ENCODE data around the gene RGS10.
"Not testable (repeated sequence)": the region's sequence is repeated elsewhere in the genome, so short reads cannot be mapped to it uniquely, and the experiment has no call there.

The RGS10 gene

DNA sequence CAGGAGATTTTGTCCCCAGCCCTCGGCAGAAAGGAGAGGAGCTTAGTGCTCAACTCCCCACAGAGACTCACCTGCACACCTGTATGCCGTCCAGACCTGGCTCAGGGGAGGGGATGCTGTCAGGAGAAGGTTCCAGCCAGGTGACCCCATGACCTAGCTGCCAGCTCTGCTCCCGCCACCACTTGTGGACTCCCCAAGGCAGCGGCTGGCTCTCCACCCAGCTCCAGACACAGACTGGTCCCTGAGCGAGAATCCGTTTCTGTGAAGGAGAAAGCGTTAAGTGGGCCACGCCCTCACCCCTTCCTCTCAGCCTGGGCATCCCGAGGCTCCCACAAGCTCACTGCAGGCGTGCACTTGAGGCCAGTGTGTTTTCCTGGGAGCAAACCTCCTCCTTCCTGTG, 76.4 kb downstream of the RGS10 start:
- no peak for DNase-seq

DNA sequence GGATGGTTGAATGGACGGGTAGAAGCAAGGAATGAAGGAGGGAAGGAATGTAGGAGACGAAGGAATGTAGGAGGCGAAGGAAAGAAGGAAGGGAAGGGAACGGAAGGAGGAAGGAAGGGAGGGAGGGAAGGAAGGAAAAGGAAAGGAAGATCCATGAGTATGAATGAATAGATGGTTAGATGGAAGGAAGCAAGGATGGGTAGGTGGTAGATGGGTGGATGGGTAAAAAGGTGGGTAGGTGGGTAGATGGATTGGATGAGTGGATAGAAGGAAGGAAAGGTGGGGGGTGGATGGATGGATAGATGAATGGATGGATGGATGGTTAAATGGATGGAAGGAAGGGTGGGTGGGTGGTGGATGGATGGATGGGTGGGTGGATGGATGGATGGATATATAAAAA, 77.4 kb downstream of the RGS10 start:
- DNase-seq = no peak

DNA sequence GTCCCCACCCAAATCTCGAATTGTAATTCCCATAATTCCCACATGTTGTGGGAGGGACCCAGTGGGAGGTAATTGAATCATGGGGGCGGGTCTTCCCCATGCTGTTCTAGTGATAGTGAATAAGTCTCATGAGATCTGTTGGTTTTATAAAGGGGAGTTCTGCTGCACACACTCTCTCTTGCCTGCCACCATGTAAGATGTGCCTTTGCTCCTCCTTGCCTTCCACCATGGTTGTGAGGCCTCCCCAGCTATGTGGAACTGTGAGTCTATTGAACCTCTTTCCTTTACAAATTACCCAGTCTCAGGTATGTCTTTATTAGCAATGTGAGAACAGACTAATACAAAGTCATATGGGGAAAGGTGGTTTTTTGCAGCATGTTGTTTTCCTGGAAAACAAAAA, 79.3 kb downstream of the RGS10 start:
- DNase-seq = not testable (repeated sequence)

DNA sequence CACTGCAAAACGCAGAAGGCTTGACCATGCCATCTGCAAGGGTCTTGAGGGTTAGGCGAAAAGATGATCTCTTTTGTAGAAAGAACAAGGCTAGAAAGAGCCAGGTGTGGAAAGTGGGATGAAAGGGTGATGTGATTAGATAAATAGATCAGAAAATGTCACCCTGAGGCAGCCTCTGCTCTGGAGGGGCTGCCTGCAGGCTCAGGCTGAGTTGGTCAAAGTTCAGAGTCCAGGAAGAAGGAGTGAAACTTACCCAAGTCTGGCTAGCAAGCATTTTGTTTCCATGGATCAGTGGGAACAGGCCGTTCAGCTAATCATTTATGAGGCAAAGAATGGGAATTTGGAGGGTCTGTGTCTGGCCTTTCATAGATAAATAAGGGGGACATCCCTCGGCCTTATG, 79.7 kb downstream of the RGS10 start:
- DNase-seq = no peak

DNA sequence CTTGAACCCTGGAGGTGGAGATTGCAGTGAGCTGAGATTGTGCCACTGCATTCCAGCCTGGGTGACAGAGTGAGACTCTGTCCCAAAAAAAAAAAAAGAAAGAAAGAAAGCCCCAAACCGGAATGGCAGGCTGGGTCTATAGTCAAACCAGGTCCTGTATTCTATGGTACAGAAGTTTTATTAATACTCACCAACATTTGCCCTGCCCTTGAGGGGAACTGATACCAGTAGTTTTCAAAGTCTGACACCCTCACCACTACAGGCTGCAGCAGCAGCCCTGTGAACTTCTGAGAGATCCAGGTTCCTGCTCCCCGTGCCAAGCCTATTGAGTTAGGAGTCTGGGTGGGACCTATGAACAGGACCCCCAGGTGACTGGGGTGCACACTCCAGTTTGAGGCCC, 80.6 kb downstream of the RGS10 start:
- no peak for DNase-seq

DNA sequence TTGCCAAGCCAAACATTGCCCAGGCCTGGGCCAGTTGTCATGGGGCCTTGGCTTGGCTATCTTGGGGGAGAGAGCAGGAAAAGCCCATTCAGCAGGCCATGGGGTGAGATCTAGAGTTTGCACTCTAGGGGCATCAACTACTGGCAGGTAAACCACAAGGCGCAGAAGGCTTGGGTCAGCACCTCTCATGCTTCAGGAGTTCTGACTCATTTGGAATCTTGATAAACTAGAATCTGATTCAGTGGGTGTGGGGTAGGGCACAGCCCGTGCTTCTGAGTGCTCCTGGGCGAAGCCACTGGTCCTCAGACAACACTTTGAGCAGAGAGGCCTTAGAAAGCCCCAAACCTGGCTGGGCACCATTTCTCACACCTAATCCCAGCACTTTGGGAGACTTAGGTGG, 81.1 kb downstream of the RGS10 start:
- DNase-seq = no peak

DNA sequence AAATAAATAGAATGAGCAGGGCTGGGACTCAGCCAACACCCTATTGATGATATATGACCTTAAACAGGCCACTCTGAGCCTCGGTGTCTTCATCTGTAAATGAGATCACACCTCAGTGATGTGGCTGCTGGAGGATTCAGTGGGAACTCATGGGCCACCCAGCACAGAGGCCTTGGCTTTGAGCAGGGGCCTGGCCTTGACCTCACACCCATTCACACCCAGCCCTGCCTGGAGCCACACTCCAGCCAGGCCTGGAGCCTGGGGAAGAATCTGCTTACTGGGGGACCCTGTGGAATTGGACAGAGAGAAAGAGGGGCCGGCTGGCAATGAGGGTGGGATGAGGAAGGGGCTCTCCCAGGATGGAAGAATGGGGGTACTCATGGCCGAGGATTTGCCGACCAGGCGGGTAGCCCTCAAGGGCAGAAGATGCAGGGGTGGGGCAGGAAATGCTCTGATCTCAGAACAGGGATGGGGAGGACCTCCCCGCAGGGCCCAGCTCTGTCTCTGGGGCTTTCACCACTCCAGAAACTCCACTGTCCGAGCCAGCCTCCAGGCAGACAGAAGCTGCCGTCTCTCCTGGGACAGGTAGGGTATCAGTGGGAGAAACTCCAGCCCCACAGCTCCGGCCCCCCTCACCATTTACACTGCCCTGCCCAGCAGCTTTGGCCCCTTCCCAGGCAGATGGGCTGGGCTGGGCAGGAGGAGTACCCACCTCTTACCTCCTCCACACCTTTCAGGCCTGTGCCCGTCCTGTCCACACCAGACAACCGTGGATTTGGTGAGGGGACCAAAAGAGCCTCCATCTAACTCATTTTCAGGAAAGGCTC, 81.9 kb downstream of the RGS10 start:
- no peak for DNase-seq

DNA sequence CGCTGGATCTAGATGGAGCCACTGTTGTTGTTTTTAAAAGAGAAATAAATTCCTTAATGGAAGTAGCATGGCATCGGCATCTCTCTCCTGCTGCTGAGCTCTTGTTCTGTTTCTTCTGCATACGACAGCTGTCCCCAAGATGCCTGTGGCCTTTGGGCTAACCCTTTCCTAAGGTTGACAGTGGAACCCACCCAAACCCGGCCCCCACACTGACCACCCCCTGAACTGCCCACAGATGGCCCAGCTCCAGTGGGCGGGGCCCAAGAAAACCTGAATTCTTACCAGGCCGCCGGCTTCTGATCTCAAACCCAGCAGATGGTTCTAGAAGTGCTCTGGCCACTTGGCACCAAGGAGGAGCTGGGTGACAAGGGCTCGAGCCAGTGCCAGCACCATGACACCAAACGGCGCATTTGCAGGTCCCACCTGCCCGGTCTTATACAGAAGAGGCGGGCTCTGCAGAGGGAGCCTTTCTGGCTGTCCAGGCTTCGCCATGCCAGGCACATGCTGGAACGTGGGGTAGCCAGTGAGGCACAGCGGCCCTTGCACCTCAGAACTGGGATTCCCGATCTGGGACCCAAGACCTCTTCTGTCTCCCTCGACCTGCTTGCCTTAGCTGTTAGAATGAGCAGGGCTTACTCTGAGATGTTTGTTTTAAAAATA, 82.7 kb downstream of the RGS10 start:
- DNase-seq = no peak

DNA sequence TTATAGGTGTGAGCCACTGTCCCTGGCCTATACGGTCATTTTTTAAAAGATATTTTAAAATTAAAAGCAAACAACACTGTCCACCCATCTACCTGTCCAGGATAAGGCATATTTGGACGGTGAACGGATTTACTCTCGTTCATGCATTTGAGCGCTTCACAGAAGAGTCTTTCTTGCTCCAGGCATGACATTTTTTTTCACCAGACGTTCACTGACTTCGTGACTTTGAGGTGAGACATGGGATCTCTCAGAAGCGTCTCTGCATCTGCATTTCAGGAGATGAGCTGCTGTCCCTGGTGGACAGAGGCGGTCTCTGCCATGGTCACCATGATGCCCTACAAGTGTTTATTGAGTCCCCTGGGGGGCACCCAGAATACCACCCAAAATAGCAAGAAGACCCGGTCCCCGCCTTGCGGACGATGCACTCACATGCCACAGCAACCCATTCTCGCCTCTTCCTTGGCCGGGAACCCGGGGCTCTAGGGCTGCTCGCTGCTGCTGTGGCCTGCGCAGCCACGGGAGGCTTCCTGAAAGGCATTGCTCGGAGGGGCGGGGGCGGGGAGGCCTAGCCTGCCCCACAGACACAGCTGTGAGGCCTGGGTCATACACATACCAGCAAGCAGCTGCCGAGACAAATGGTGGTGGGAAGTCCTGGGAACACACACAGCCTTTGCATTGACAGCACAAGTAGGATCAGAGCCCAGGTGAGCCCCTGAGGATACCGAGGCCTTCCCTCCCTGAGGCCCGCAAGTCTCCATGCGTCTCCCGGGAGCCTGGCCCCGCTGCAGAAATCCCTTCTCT, 84.4 kb downstream of the RGS10 start:
- DNase-seq = no peak

DNA sequence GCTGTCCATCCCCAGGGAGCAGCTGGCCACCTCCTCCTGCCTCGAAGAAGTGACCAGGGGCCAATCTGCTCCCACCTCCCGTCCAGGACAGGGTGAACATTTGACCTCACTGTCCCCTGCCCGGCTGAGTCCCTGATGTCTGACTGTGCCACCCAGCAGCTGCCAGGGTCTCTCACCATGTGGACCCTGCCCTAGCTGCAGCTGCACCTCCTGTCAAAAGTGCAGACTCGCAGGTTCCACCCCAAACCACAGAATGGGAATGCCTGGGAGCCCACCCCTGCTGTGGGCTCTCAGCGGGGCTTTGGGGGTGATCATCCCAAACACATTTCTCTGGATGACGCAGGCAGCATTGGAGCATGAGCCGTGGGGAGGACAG, 86.1 kb downstream of the RGS10 start:
- no peak for DNase-seq

DNA sequence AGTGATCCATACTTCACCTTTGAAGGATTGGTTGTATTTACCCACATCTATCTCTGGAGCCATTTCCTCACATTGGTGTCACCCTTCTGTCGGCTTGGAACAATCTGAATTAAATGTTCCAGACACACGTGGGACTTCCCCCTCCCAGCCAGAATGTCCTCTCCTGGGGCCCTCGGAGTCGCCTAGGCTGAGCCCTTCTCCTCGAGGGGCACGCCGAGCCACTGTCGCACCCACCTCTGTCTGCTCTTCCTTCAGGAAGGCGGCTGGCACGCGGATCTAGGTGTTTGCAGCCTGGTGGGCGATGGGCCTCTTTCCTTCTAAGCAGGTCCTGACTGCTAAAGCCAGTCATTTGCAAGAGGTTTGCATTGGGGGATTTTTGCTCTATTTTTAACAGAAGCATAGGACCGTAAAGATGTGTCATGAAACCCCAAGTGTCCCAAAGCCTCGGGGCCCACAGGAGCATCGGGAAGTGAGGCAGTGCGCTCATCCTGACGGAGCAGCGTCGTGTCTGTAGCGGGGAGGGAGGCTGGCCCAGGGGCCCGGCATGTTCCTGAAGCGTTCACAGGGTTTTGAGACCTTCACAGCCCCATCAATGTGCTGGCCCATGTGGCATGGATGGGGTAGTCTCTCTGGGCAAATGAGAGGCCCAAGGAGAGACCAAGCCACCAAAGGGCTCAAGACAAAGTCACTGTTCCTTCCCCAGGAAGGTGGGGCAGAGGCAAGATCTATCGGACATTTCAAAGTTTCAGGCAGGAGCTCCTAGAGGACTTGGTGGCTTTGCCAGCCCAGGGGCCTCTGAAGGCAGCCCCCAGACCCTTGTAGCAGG, 86.7 kb downstream of the RGS10 start:
- DNase-seq = no peak

DNA sequence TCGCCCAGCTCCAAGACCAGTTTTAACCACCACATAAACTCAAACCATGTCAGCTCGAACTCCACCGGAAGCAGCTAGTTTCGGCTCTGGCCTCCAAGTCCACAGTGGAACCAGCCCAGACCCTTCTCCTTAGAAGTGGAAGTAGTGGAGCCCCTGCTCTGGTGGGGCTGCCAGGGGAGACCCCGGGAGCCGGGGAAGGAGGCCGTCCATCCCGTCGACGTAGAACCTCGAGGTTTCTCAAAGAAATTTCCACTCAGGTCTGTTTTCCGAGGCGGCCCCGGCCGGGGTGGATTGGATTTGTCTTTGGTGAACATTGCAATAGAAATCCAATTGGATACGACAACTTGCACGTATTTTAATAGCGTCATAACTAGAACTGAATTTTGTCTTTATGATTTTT, 87.5 kb downstream of the RGS10 start:
- no peak for DNase-seq

DNA sequence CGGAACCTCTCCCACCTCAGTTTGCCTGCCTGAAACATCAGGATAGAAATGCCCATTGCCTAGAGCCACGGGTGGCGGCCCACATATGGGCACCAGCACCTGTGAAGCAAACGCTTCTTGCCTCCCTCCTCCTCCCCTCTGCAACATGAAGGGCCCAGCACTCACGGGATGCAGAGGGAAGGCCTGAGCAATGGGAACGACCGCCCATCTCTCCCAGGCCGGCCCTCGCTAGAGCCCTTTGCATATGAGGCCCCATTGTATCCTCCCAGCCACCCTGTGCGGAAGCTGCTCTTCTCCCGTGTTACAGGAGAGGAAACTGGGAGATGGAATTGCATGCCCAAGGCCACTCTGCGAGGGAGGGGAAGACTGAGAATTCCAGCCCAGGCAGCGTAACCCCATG, 88.2 kb downstream of the RGS10 start:
- no peak for DNase-seq

DNA sequence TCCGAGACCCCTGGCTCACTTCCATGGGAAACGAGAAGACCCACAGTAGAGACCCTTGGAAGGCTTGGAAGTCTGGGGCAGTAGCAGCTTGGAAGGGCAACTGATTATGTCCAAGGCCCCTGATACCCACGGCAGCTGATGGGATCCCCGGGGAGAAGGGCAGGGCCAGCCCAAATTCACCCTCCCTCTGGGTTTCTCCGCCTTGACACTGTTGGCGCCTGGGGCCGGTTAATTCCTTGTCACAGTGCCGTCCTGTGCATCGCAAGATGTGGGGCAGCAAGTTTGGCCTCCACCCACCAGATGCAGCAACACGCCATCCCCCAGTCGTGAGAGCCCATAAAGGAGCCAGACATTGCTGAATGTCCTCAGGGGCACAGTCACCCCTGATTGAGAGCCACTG, 89.2 kb downstream of the RGS10 start:
- no peak for DNase-seq

DNA sequence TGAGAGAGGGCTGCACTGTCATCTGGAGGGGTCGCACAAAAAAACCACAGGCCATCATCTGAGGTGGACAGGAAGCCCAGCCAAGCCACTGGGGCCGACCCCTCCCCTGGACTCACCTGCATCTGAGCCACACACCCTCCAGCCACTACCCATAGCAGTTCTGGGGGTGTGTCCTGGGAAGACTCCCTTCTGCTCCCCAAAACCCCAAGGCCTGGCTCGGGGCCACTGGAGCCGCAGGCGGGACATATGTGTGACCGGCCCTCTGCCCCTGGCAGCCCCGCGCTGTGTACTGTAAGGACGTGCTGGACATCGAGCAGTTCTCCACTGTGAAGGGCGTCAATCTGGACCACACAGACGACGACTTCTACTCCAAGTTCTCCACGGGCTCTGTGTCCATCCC, 90.1 kb downstream of the RGS10 start:
- DNase-seq = no peak

DNA sequence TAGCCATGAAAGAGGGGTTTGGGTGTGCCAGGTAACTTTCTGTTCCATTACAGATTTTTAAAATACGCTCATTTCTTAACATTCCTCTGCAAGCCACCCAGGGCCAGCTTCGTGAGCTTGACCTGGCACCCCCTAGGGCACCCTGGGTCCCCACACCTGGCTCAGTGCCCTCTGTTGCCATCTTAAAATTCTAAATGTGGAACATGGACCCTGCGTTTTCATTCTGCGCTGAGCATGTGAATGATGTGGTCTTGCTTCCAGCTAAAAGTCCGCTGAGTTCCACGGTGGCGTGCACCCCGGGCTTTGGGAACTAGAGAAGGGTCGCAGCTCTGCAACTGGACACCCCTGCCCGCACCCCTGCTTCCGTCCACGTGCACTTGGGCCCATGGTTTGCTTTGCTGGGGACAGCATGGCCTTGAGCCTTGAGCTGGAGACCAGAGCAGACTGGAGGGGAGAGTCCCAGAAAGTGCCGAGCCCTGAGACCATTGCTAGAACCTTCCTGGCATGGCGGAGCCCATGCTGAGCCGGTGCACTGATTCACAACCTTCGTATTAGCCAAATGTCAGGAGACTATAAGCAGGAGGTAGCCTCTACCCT, 91.1 kb downstream of the RGS10 start:
- DNase-seq = no peak

DNA sequence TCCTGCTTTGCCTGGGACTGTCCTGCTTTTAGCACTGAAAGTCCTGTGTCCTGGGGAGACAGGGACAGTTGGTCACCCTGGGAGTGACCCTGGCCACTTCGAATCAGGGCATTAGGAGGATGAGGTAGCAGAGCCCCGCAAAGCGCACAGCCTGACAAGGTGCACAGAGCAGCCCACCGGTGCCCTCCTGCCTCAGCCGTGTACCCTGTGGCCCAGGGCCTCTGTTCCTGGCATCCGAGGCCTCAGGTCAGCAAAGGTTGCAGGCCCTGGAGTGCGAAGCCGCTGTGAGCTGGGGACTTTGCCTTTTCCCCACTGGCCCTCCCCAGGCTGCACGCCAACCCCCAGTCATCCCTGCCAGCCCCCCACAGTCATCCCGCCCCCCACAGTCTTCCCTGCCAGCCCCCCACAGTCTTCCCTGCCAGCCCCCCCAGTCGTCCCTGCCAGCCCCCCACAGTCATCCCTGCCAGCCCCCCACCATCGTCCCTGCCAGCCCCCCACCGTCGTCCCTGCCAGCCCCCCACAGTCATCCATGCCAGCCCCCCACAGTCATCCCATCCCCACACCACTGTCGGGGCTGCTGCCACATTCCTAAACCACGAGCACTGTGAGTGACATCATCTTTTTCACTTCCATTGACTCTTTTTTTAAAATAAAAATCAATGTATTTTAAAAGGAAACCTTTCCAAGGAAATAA, 91.8 kb downstream of the RGS10 start:
- no peak for DNase-seq
